Measurements from ENCODE around the gene RASA3. TPM values are rescaled to one million over a fixed set of nuclear protein-coding genes. Genes with fewer than 3 reads are reported as not detected.

RASA3 gene
- total RNA-seq, 3 donors from 2014 or later (not counting 1 experiment from before 2014, with no cell fraction given), result 252 to 277 (median 274) TPM

DNA sequence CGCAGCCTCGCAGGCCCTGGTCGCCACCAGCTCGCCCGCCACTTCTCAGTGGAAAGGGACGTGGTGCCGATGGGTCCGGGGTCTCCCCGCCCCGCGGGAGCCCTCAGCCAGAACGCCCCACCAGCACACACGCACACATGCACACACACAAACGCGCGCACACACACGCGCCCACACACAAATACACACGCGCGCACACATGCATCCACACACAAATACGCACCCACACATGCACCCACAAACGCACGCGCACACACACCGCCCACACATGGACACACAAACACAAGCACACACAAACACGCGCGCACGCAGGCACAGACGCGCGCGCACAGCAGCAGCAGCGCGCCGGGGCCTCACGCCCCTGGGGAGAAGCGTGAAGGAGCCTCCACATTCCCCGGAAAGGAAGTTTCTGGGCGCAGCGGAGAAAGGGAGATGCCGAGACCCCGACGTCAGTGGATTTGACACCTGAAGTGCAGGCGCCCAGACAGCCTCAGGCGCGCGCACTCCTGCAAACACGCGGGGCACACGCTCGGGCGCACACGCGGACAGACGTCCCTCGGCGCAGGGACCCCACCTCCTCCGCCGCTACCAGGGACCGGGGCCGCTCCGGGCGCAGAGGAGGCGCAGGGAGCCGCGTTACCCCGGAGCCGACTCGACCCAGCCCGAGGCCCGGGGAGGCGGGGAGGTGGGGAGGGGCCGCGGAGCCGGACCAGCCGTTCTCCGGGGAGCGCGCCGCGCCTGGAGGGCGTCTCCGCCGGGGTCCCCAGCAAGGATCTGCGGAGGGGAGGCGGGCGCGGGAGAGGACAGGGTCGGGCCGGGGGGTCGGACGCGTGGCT lies 622 bp downstream of the RASA3 start:
- peak overlapping the region; percentile 98 for H3K4me3 Mint-ChIP-seq
- peak overlapping the region; percentile 97 for H3K4me3 ChIP-seq (ENCODE audit: low read length)
- no peaks in the 10 kb centered on the region for H3K27me3 Mint-ChIP-seq (ENCODE audit: low read depth in 2 of 2)
- ATAC-seq, result no peak
- peak overlapping the region; percentile 91 to 92 for H3K27ac Mint-ChIP-seq
- no peaks in the 10 kb centered on the region for H3K9me3 Mint-ChIP-seq
- intact Hi-C loops (cut with micrococcal nuclease), result loop anchor here (2.0 kb wide), 2 partner anchors 27 to 95 kb away; no protein-coding TSS in a partner anchor
- no peaks in the 10 kb centered on the region for H3K27me3 ChIP-seq (ENCODE audit: control insufficient read depth, insufficient read depth, low read length)
- peak in 1 of 2 donors; percentile 68 for DNase-seq
- TF ChIP-seq, protein P1, sequence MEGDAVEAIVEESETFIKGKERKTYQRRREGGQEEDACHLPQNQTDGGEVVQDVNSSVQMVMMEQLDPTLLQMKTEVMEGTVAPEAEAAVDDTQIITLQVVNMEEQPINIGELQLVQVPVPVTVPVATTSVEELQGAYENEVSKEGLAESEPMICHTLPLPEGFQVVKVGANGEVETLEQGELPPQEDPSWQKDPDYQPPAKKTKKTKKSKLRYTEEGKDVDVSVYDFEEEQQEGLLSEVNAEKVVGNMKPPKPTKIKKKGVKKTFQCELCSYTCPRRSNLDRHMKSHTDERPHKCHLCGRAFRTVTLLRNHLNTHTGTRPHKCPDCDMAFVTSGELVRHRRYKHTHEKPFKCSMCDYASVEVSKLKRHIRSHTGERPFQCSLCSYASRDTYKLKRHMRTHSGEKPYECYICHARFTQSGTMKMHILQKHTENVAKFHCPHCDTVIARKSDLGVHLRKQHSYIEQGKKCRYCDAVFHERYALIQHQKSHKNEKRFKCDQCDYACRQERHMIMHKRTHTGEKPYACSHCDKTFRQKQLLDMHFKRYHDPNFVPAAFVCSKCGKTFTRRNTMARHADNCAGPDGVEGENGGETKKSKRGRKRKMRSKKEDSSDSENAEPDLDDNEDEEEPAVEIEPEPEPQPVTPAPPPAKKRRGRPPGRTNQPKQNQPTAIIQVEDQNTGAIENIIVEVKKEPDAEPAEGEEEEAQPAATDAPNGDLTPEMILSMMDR (IDR thresholded peaks at IDR 0.05), result no peak
- no peaks in the 10 kb centered on the region for H3K9me3 ChIP-seq (ENCODE audit: control insufficient read depth, insufficient read depth, low read length)
- peaks cover 11% of the 10 kb centered on the region for H3K36me3 Mint-ChIP-seq
- H3K36me3 ChIP-seq (ENCODE audit: control insufficient read depth, insufficient read depth, low read length), result no peaks in the 10 kb centered on the region
- H3K4me1 ChIP-seq (ENCODE audit: control insufficient read depth, insufficient read depth, low read length), result peaks cover 55% of the 10 kb centered on the region
- peak overlapping the region; percentile 84 for H3K27ac ChIP-seq (ENCODE audit: low read length)
- under 1% methylated on average over 95 of the region's 95 CpGs for WGBS (ENCODE audit: insufficient coverage)
- peaks cover 61 to 73% of the 10 kb centered on the region in 2 donors for H3K4me1 Mint-ChIP-seq

DNA sequence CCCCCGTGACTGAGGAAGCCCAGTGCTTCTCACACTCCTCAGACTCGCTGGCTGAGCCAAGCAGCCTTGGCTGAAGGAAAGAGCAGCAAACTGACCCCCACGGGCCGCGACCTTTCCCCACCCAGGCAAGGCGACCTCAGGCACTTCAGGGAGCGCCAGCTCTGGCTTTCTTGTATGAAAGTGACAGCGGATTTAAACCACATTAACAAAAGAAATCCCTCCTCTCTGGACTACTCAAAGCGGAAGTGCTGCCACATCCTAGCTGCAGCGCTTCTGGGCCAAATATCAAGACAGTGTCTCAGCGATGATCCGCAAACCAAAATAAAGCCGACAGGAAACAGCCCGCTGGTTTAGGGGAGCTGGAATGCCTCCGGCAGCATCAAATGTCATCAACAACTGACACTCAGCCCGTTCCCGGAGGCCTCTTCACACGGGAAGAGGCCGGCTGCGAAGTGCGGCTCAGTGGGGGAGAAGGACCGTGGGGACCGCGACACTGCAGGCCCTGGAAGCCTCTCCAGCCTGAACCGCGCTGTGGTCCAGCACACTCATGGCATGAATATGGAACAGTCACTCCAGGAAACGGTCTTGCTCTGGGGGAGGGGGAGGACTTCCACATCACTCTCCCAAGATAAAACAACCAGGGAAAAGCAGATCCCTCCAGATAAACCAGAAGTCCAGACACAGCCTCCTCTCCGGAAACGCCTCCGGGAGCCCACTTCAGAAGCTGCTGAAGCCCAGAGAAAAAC lies 1.4 kb downstream of the RASA3 start:
- Histone ChIP-seq H3K4me3 (ENCODE audit: low read length) (peak overlapping the region; percentile 97), H3K27ac (ENCODE audit: low read length) (peak overlapping the region; percentile 84), H3K36me3 (ENCODE audit: control insufficient read depth, insufficient read depth, low read length) (no peaks in the 10 kb centered on the region), H3K27me3 (ENCODE audit: control insufficient read depth, insufficient read depth, low read length) (no peaks in the 10 kb centered on the region), H3K4me1 (ENCODE audit: control insufficient read depth, insufficient read depth, low read length) (peaks cover 63% of the 10 kb centered on the region), H3K9me3 (ENCODE audit: control insufficient read depth, insufficient read depth, low read length) (no peaks in the 10 kb centered on the region)
- peak overlapping the region; percentile 91 to 92 for H3K27ac Mint-ChIP-seq
- peak; percentile 52 to 85 for DNase-seq
- H3K36me3 Mint-ChIP-seq, result peaks cover 11% of the 10 kb centered on the region
- no peaks in the 10 kb centered on the region for H3K9me3 Mint-ChIP-seq
- peak; percentile 10 to 38 (median 28) for ATAC-seq
- TF ChIP-seq, protein P1 (IDR thresholded peaks at IDR 0.05), result no peak
- H3K4me1 Mint-ChIP-seq, result peaks cover 69 to 76% of the 10 kb centered on the region in 2 donors
- H3K27me3 Mint-ChIP-seq (ENCODE audit: low read depth in 2 of 2), result no peaks in the 10 kb centered on the region
- peak overlapping the region; percentile 98 for H3K4me3 Mint-ChIP-seq
- intact Hi-C loops (cut with micrococcal nuclease), result loop anchor here (2.0 kb wide), 1 partner anchor 26 kb away; no protein-coding TSS in a partner anchor
- under 1% methylated on average over 28 of the region's 30 CpGs for WGBS (ENCODE audit: insufficient coverage)

DNA sequence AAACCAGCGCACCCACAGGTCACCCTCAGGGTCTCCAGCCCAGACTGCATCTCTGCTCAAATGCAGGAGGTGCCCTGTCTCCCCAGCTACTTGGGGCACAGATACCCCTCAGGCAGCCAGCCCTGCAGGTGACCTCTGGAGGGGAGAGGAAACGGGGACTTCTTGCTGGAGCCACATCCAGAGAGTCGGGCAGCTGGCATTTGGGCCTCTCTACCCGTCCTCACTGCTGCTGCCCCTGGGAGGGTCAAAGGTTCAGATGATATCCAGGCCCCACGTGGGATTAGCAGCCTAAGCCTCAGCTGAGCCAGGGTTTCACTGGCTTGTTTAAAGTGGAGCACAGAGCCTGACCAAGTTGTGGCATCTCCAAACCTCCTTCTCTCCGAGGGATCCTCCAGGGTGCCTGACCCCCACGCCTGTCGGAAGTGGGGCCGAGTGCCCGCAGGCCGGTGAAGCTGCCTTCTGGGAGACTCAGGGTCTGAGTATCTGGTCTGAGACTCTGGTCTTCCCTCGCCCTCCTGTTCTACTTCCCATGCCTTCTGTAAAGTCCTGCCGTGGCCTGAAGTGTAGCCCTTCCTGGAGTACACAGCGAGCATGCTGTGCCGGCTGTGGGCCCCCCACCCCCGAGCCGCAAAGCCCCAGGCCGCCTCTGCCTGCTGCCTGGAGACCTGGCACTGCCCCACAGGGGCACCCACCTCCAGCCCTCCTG lies 2.1 kb downstream of the RASA3 start:
- H3K4me3 ChIP-seq (ENCODE audit: low read length), result peak overlapping the region; percentile 97
- H3K27me3 Mint-ChIP-seq (ENCODE audit: low read depth in 2 of 2), result no peaks in the 10 kb centered on the region
- ATAC-seq, result no peak
- WGBS (ENCODE audit: insufficient coverage), result 33% methylated on average over 18 of the region's 18 CpGs
- H3K27ac ChIP-seq (ENCODE audit: low read length), result peak overlapping the region; percentile 84
- TF ChIP-seq, protein P1 (IDR thresholded peaks at IDR 0.05), result no peak
- peaks cover 11% of the 10 kb centered on the region for H3K36me3 Mint-ChIP-seq
- H3K4me3 Mint-ChIP-seq, result peak overlapping the region; percentile 98
- H3K27ac Mint-ChIP-seq, result peak overlapping the region; percentile 91 to 92
- H3K9me3 ChIP-seq (ENCODE audit: control insufficient read depth, insufficient read depth, low read length), result no peaks in the 10 kb centered on the region
- H3K9me3 Mint-ChIP-seq, result no peaks in the 10 kb centered on the region
- intact Hi-C loops (cut with micrococcal nuclease), result loop anchor here (2.0 kb wide), 1 partner anchor 25 kb away; no protein-coding TSS in a partner anchor
- H3K4me1 ChIP-seq (ENCODE audit: control insufficient read depth, insufficient read depth, low read length), result peaks cover 70% of the 10 kb centered on the region
- DNase-seq, result peak in 1 of 2 donors; percentile 16
- no peaks in the 10 kb centered on the region for H3K36me3 ChIP-seq (ENCODE audit: control insufficient read depth, insufficient read depth, low read length)
- peaks cover 73 to 79% of the 10 kb centered on the region in 2 donors for H3K4me1 Mint-ChIP-seq
- no peaks in the 10 kb centered on the region for H3K27me3 ChIP-seq (ENCODE audit: control insufficient read depth, insufficient read depth, low read length)

Data from natural killer cell (primary cell).